Coronary artery (tissue), 2 donors: Measurements from ENCODE around the gene WIZ.

Experiments used
- DNase-seq: peaks from one replicate; pipeline ENCODE4 v3.0.0-alpha.2; 2017; ENCODE audit warnings: low spot score
- H3K27ac ChIP-seq, 2 donors: fragments of 200-600 bp; sonication (generic); one replicate each; pipeline ENCODE4 v1.5.1; 2016 to 2019
- H3K4me3 ChIP-seq: fragments of 200-600 bp; sonication (generic); 2 replicates; pipeline ENCODE4 v1.5.1; 2016; ENCODE audit warnings: mild to moderate bottlenecking, moderate library complexity
- CTCF ChIP-seq: fragments of 200-600 bp; sonication (generic); IDR thresholded peaks from one replicate; pipeline ENCODE4 v1.5.1; 2019; ENCODE audit warnings: antibody characterized with exemption

The WIZ gene

GRCh38 chr19:15422296-15423075, 27.3 kb downstream of the WIZ start:
- TF ChIP-seq CTCF = no peak
- no peak for DNase-seq
- H3K27ac ChIP-seq = peak overlapping the region in 1 of 2 donors; percentile 41
- H3K4me3 ChIP-seq = no peak overlapping the region

DNA sequence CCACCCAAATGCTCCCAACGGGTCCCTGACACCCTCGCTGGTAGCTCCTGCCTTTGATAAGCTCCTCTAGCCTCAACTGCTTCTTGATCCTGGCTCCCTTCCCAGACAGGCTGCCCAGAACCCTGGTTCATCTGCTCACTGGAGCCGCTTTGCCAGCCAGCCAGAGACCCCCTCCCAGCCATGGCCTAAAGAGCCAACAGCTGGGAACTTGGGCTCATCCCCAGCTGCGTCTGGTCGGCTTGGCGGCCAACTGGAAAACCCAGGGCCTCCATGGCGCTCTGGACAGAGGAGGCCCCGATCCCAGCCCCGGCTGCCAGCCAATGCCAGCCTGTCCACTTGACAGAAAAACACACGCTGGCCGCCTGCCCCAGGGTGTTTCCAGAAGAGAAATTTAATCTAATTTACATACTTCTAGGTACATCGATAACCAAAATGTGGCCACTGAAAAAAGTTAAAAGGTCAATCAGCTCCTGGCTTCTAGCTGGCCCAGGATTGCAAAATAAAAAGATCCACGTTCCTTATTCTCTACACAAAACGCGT, 28.0 kb downstream of the WIZ start:
- no peak for DNase-seq
- TF ChIP-seq CTCF = no peak
- Histone ChIP-seq H3K4me3 (no peak overlapping the region), H3K27ac (peak overlapping the region in 1 of 2 donors; percentile 28)

DNA sequence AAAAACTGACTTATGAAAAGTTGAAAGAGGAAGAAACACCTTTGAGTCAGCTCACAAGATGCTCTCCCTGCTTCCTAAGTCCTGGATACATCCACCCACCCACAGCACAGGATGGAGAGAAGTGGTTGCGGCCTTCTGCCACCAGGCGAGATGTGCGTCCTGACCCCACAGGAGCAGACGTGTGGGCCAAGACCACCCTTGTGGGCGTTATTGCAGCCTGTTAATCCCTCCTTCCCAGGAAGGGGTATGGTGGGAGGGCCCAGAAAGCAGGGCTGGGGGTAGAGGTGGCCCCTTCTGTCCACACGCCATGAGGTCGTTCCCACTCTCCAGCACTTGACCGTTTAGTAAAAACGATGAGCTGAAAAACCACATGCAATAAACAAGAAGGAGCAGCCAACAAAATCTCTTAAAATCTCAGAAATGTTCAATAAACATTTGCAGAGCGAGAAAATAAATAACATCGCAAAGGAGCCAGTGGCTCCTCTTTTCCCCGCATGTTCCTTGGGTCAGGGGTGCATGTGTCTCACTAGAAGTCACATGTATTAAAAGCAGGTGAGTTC, 28.5 kb downstream of the WIZ start:
- Histone ChIP-seq H3K27ac (peak overlapping the region in 1 of 2 donors; percentile 28), H3K4me3 (no peak overlapping the region)
- TF ChIP-seq CTCF = no peak
- DNase-seq = no peak

DNA sequence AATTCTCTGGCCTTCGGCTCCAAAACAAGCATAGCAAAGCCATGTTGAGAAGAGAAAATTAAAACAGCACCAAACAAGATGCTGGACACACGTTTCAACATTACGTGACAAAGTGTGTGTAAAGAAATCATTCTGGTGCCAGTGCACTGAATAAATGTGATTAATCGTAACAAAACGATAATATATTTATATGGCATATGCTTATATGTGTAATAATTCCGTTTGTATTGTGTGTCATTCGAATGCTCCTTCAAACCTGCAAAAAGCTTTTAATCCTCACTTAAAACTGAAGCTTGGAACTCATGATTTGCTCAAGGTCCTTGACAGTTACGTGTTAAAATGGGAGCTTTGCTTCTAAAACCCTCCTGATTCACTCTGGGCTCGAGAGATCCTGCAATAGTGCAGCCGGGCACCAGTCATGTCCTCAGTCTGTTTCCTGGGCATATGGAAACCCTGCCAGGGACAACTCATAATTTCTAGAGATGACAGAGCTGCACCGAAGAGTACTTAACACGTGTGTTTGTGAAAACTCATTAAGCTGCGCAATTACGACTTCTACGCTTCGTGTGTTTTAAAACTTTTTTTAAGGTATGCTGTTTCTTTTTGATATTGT, 30.2 kb downstream of the WIZ start:
- H3K27ac ChIP-seq = peak overlapping the region; percentile 40 to 66
- DNase-seq = no peak
- TF ChIP-seq CTCF = no peak
- H3K4me3 ChIP-seq = peak overlapping the region; percentile 100

GRCh38 chr19:15418579-15419412, 31.0 kb downstream of the WIZ start, which contains the start of gene AKAP8L:
Gene AKAP8L (minus strand): TSS chr19:15418988. CDS start chr19:15418923, 65 bp downstream.
- DNase-seq = peak; percentile 99
- peak within 1 kb of the TSS; percentile 83 to 99 for H3K27ac ChIP-seq
- peak within 1 kb of the TSS; percentile 100 for H3K4me3 ChIP-seq
- TF ChIP-seq CTCF = no peak

GRCh38 chr19:15418231-15418578, 31.6 kb downstream of the WIZ start:
- no peak for TF ChIP-seq CTCF
- Histone ChIP-seq H3K4me3 (peak overlapping the region; percentile 100), H3K27ac (peak overlapping the region; percentile 83 to 99)
- no peak for DNase-seq
